ENCODE measurements around the gene SPART.
"Not testable (repeated sequence)": the region's sequence is repeated elsewhere in the genome, so short reads cannot be mapped to it uniquely, and the experiment has no call there.

The SPART gene

DNA sequence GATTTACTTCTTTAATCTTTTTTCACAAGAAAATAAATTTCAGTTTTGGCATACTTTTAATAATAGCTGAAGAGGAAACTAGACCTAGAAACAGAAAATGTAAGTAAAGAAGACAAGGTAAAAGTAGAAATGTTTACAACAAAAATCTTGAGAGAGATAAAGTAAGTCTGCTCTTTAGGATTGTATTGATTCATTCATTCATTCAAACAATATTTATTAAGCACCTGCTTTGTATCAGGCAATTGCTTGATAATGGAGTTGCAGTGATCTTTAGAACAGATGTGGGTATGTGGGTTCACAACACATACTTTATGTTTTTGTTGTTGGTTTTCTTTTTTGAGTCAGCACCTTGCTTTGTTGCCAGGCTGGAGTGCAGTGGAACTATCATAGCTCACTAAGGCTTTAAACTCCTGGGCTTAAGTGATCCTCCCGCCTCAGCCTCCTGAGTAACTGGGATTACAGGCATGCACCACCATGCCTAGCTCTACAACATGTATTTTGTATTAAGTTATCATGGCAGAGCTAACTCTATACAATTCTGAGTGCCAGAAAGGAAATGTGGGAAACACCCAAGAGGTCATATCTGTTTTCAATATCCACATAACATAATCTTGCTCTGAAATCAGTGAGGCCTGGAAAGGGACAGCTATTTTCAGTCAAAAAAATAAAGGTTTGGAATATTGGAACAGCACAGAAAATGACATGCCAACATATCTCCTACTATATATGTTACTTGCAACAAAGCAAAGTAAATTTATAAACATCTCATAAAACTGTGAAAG lies 8.8 kb upstream of the SPART start:
- DNase-seq: no peak

DNA sequence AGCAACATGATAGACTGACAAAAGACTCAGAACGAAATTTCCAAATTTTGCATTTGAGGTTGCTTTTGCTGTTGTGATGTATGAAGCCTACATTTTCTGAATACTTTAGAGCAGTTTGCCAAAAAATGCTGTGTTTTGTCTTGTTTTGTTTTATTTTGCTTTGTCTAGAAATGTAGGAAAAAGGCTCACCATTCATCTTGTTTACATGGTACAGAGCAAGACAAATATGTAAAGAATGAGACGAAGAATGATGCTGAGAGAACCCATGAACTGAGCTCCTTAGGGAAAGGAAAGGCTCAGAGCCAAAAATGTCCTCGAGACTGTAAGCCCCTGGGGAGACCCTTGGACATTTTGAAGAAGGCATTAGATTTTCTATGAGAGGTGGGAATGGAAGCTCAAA lies 6.8 kb upstream of the SPART start:
- DNase-seq: no peak

DNA sequence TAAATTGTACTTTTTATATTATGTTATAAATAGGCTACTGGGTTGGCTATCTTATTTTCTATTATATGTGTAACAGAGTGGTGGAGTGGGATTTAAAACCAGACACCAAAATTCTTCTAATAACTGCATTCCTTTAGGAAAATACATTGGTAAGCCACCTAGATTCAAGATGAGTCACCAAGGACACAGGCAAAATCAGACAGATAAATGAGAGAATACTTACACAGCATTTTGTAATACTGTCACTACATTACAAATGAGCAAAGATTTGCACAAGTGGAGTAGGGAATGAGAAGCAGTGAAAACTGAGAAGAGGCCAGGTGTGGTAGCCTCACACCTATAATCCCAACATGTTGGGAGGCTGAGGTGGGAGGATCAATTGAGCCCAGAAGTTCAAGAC lies 6.2 kb upstream of the SPART start:
- no peak for DNase-seq

DNA sequence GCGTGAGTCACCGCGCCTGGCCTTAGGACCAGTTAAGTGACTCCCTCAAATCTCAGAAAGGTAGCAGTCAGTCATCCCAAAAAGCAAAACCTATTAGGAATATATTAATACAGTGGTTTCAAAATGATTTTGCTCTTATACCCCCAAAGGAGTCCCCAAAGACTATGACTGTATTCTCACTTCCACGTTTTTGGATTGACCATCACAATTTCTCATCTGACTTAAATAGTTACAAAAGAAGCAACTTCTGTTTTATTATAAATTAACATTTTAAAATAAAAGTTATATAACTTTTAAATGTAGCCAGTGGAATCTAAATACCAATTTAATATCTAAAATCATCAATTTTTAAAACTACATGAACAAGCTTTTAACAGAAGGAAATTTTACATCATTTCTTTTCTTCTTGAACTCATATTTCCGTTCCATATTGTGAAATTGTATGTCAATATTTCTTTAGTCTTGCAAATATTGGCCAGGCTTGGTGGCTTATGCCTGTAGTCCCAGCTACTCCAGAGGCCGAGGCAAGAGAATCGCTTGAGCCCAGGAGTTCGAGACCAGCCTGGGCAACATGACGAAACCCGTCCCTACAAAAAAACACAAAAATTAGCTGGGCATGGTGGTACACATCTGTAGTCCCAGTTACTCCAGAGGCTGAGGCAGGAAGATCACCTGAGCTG lies 1.5 kb upstream of the SPART start:
- no peak for DNase-seq

DNA sequence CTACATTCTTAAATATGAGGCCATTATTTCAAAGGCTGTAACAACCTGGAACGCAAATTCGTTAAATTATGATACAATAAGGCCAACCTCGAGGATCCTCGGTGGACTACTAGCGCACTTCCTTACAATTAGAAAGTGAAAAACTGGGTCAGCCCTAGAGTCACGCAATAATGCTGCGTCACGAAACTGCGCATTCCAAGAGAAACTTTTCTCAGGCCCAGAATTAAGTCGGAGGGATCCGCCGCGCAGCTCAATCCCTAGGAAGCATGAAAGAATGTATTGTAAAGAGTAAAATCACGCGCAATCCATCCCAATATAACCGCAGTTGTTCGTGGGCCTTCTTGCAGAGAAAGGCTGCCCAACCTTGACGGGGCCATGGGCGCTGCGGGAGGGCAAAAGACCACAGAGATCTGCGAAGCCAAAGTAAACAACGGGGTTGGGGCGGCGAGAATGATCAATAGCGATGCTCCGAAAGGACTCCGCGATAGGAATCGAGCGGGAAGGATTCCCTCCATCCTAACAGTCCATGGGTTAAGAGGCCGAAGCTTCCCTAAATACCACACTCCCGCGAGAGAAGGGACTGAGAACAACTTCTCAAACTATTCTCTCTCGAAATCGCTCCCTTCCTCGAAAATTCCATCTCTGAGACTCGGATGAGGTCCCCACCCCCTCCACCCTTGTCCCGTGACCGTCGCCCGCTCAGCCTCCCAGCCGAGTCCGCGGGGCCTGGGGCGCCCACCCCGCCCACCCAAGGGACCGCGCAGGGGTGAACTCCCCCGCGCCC lies 564 bp downstream of the SPART start:
- no peak for DNase-seq

DNA sequence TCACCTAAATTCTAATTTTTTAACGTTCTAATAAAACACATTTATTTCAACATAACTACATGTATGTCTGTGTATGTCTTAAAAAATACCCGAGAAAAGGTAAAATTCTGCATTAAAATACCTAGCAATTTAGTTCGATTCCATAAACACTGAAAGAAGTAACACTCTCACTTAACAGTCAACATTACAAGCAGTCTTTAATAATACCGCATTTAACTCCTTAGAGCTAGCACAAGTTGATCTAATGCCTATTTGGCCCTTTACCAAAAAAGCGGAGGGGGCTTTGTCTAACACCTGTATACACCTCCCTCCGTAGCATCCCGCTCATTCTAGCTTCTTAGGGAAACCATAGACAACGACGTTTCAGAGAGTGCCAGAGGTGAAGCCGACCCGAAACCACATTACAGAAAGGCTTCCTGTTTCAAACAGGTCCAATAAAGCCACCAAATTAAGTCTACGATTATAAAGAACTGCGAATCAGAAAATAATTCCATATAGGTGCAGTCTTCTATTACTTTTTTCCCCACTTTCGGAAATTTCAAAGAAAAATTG lies 1.2 kb downstream of the SPART start:
- DNase-seq: no peak

DNA sequence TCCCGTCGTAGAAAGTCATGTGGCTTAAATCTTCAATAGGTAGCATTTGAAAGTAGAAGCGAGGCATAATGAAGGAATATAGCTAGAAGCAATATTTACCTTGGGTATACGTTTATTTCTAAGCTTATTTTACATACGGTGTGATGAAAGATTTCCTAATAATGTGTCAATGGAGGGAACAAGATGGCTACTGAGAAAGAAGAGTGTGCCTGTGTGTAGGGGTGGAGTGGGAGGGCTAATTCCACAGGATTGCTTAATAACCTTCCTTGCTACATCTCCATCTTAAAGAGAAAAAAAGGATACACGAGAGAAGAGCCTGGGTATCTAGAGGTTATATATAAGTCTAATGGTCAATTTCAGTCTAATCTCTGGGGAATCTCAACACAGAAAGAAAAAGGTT lies 2.0 kb downstream of the SPART start:
- no peak for DNase-seq

DNA sequence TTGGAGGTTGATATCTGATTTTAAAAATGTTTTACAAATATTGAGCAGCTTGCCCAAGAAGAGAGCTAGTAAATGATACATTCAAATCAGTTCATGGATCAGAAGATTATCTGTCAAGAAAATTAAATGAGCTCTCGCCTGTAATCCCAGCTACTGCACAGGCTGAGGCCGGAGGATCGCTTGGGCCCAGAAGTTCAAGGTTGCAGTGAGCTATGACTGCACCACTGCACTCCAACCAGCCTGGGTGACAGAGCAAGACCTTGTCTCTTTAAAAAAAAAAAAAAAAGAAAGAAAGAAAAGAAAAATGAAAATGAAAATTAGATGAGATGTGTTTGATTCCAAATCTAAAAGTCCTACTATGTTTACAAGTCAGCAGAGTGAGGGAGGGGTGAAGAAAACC lies 2.4 kb downstream of the SPART start:
- no peak for DNase-seq

DNA sequence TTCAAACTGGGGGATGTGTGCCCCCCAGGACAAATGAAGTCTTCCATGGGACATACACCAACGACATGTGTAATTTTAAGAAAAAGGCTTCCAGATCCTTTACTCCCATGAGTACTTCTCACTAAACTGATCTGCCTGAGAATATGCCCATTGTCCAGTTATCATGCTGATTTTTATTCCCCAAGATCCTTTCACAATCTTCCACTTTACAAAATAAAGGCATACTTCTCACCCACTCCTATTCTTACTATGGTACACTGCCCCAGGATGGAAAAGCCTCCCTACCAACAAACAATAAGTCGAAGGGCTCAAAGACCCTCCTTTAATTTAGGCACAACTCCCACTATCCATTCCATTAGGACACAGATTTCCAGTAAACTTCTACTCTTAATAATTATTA lies 3.5 kb downstream of the SPART start:
- no peak for DNase-seq

DNA sequence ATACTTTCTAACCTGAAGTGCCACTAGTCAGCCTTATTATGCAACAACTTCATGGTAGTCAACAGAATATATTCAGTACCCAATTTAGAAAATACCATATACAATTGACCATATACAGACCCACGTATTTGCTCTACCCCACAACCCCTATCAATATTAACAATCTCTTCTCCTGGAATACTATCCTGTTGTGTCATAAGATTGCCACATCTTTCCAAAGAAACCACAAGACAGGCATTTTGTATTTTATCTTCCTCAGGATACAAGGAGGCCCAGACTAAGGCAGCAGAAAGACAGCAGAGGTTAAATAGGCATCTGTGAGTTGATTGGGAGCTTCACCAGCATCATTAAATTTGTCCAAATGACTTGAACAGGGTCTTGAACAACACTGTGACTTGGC lies 4.5 kb downstream of the SPART start:
- DNase-seq: no peak

DNA sequence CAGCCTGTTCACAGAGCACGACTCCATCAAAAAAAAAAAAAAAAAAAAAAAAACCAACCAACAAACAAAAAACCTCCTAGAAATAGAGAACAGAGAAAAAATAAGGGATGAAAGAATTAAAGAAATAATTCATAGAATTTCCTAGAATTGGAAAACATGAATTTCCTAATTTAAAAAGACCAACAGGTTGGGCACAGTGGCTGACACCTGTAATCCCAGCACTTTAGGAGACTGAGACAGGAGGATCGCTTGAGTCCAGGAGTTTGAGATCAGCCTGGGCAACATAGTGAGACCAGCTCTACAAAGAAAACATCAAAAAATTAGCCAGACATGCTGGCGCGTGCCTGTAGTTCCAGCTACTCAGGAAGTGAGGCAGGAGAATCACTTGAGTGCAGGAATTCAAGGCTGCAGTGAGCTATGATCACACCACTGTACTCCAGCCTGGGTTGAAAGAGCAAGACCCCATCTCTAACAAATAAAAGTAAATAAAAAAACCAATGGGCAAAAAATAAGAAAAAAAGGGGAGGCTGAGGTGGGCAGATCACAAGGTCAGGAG lies 6.5 kb downstream of the SPART start:
- no peak for DNase-seq

DNA sequence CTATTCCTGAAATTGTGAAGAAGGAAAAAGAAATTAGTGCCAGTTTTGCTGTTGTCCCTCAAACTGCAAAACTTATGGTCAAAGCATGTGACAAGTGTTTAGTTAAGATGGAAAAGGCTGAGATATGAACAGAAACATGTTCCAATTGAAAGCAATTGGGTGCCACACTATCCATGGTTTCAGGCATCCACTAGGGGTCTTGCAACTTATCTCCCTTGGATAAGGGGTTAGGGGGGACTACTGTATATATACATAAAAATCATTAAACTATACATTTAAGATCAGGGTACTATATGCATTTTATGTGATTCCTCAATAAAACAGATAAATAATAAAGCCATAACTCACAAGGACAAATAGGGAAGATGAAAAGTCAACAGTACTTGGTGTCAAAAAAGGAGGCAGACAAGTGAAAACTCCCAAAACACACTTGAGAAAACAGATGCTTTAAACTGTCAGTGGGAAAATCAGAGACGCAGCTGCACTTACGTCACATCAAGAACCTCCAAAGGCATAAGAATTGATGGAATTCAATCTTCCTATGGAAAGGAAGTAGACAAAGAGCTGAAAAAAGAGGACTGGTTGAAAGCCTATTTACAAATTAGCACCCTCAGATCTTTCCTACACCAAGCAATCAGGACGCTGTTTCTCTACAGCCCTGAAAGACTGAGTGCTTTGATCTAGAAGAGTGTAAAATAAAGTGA lies 8.1 kb downstream of the SPART start:
- DNase-seq: no peak

DNA sequence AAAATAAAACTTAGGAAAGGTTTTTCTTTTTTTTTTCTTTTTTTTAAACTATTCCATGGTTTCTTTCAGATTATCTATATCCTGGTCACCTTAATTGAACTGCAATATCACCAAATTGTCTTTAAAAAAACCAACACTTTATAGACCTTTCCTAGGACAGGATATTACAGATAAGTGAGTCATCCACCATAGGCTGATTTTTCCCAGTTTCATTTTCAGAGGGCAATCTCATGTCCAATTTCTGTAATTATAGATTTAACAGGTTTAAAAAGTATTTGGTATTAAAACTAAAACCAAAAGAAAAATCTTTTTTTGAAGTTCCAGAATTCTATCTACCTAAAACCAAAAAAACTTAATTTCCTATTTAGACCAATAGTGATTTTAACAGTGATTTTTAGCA lies 13.2 kb downstream of the SPART start:
- no peak for DNase-seq

DNA sequence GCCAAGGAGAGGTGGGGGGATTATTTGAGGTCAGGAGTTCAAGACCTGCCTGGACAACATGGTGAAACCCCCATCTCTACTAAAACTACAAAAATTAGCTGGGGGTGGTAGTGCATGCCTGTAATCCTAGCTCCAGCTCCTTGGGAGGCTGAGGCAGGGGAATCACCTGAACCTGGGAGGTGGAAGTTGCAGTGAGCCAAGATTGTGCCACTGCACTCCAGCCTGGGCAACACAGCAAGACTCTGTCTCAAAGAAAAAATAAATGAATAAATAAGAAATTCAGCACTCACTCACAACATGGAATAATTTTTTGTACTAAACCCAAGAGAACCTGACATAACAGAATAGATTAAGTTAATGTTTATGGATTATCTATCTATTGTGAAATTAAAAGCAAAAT lies 13.9 kb downstream of the SPART start:
- DNase-seq: not testable (repeated sequence)

DNA sequence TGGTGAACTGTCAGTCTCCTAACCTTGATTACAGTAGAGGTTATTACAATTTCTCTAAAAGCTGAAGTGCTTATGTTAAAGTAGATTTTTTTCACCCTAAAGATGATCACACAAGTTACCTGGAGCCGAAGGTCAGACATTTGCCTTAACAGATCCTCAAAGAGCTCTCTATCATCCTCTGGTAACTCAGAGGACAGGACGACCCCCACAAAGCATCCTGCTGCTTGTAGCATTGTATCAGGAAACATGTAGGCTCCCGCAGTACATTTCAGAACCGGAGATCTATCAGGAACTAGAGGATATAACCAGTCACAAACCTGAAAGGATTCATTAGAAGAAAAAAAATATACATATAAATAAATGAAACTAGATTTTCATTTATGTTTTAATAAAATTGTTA lies 14.9 kb downstream of the SPART start:
- no peak for DNase-seq

DNA sequence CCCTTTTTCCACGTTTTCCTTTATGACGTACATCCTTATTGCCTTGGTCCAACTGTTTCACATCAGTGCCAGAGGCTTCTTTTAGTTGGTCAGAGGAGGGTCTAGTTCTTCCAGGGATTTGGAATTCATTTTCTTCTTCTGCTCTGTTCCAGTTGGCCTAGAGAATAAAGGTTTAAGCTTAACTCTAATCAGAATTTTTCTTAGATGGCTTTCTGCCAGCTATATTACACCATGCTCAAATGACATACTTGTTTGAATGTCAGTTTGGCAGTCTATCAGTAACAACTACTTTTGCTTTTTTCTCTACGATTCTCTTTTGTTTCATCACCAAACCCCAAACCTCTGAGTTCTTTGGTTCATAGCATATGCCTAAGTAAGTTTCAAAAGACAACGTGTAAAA lies 16.8 kb downstream of the SPART start:
- no peak for DNase-seq

DNA sequence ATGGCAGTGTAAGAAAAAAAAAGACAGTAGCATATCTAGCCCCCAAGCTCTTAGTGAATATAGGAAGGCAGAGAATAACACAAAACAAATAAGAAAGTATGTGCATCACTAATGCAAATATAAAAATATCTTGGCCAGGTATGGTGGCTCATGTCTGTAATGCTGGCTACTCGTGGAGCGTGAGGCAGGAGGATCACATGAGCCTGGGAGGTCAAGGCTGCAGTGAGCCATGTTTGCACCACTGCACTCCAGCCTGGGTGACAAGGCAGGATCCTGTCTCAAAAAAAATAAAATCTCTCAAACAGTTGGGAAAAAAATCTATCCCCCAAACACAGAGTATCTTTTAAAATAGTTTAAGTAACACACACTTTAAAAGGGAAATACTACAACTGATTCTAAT lies 17.4 kb downstream of the SPART start:
- DNase-seq: no peak

DNA sequence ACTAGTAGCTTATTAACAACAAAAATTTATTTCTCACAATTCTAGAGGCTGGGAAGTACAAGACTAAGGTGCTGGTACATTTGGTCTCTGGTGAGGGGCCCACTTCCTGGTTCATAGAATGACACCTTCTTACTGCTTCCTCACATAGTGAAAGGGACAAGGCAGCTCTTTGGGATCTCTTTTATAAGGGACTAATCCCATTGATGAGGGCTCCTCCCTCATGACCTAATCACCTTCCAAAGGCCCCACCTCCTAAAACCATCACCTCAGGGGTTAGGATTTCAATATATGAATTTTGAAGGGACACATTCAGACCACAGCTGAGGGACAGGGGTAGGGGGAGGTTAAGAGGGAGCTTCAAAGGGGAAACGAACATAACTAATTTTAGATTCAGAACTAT lies 20.3 kb downstream of the SPART start:
- DNase-seq: no peak

DNA sequence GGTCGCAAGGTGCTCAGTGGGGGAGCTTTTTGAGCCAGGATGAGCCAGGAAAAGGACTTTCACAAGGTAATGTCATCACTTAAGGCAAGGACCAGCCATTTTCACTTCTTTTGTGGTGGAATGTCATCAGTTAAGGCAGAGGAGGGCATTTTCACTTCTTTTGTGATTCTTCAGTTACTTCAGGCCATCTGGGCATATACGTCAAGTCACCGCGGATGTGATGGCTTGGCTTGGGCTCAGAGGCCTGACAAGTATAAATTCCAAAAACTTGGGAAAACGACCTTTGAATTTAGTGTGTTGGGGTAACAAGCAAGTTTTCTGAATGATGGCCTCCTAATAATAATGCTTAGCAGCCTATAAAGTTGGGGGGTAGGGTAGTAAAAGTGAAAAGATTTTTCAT lies 21.3 kb downstream of the SPART start:
- not testable (repeated sequence) for DNase-seq

DNA sequence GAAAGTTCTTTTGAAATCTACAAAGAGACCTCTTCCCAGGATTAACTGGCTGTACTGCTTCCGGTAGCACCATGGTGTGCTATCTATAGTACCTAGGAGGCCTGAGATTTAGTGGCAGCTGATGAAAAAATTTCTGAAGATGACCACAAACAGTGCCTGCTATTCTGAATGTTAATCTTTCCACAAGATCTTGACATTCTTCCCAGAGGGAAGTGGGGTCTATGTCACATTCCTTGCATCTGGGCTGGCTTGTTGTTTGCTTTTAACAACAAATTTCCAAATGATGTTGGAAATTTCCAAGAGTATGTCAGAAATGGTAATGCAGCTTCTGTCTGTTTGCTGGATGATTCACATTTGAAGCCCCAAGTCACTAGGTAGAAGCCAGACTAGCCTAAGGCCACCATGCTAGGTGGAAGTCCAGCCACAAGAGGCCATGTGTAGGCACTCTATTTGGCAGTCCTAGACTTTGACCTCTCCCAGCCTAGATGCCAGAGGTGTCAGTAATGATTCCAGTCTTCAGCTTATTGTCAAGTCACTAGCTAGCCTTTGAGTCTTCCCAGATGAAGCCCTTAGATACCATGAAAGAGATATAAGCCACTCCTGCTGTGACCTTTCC lies 22.1 kb downstream of the SPART start:
- DNase-seq: no peak

DNA sequence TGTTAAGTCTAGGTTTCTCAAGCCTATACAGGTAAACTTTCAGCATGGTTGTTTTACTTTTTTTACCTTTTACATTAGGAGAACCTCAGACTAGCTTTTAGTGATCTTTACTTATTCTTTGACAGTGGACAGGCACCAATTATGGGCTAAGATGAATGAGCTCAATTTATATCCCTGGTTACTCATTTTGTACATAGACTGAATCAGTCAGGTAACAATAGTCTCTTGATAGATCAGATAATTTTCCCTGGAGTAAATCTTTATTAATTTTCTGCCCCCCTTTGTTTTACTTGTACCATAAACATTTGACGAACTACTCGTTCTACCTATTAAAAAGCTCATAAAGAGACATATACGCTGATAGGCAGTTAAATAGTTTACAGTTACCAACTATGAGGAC lies 22.8 kb downstream of the SPART start:
- no peak for DNase-seq

DNA sequence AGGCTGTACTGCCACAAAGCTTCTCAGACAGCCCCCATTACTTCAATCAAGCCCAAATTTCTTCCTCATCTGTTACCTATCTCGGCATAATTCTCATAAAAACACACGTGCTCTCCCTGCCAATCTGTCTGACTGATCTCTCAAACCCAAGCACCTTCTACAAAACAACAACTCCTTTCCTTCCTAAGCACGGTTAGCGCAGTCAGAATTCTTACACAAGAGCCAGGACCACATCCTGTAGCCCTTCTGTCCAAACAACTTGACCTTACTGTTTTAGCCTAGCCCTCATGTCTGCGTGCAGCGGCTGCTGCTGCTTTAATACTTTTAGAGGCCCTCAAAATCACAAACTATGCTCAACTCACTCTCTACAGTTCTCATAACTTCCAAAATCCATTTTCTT lies 26.4 kb downstream of the SPART start:
- DNase-seq: not testable (repeated sequence)
